HG02943 (cell line): ENCODE measurements around the gene FAM184B.

Experiments
- ATAC-seq: cut with Tn5 transposase; IDR thresholded peaks from one replicate; pipeline ENCODE4 v1.9.1; 2021; ENCODE audit warnings: mild to moderate bottlenecking, low read depth, moderate library complexity; ENCODE audit not compliant: unreplicated experiment

Gene FAM184B

DNA sequence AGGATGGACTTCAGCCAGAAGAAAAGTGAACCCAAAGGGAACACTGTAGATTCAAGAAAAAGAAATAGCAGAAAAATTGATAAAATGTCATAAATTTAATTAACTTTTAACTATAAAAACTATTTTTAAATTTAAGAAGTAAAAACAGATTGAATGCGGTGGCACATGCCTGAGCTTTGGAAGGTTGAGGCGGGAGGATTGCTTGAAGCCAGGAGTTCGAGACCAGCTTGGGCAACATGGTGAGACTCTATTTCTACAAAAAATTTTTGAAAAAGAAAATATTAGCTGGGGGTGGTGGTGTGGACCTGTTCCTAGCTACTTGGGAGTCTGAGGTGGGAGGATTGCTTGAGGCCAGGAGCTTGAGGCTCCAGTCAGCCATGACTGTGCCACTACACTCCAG lies 3.0 kb downstream of the FAM184B start:
- no peak for ATAC-seq

DNA sequence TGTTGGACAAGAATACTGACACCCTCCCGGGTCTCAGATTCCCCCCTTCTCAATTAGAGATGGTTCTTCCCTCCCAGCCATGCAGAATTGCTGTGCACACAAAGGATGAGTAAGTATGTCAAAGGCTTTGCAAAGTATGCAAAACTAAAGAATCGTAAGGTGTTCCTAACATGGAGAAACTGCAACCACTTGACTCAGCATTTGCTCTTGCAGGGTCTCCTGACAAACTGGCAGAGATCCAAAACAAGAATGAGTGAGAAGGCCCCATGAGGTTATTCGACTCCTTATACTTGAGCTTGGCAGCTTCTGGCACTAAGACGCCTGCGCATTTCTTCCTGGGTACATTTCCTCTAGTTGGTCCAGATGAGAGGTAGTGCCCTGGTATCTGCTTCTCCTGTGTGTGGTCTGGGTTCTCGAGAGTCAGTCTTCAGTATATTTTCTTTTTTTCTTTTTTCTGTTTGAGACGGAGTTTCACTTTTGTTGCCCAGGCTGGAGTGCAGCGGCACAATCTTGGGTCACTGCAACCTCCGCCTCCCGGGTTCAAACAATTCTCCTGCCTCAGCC lies 8.2 kb downstream of the FAM184B start:
- ATAC-seq, result no peak

DNA sequence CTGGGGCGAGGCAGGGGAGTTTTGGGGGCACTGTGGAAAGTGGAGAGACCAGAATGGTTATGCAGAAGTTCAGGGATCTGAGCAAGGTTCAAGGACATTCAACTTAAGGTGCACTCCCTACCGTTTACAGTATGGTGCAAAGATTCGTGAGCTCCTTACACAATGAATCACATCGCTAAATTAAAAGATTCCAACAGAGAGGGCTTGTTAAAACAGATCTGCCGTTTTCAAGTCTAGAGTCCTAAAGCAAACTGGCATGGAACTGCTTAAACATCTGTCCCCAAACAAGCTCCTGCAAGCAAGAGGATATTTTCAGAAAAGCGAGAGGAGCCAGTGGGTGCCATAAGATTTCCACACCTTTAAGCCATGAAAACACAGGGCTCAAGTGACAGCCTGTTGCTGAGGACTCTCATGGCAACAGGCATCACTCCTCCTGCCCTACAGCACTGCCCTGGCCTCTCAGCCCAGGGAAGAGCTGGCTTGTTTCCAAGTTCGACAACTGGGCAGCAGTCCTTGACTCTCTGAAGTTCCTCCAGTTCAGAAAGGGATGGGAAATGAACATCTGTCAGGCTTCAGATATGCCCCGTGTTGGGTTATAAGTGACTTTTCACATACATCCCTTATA lies 10.0 kb downstream of the FAM184B start:
- no peak for ATAC-seq

DNA sequence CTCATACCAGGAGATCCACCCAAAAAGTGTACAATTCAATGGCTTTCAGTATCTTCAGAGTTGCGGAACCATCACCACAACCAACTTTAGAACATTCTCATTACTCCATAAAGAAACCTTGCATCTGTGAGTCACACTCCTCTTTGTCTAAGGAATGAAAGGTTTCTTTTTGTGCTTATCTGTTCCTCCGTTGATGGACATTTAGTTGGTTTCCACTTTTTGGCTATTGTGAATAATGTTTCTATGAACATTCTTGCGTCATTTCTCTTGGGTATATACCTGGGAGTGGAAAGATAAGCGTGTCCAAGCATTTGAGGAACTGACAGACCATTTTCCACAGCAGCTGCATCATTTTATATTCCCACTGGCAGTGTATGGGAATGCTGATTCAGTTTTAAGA lies 10.6 kb downstream of the FAM184B start:
- no peak for ATAC-seq

DNA sequence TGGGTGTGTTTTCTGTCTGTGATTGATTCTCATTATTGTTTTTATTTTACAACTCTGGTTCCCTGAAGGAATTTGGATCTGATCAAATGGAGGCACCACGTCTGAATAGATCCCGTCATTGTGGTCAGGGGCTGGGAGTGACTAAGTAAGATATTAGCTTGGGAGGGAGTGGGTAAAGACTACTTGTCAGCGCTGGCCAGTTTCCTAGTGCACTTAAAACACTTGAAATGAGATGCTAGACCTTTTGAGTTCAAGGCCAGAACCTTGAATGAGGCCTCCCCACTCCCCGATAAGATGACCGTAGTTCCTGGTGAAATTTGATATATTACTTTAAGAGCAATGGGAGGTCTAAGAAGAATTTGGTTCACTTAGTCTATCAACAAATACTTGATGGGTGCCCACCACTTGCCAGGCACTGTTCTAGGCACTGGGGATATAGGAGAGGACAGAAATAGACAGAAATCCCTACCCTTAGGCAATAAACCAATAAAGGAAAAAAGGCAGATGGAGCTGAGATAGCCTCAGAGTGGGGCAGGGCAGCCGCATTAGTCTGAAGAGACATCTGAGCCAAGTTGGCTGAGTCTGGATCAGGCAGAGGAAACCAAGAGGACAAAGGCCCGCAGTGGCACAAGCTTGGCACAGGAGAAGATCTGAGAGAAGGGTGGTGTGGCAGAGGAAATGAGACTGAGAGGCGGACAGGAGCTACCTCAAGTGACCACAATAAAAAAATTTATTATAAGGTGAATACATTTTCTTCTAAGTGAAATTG lies 11.8 kb downstream of the FAM184B start:
- no peak for ATAC-seq

DNA sequence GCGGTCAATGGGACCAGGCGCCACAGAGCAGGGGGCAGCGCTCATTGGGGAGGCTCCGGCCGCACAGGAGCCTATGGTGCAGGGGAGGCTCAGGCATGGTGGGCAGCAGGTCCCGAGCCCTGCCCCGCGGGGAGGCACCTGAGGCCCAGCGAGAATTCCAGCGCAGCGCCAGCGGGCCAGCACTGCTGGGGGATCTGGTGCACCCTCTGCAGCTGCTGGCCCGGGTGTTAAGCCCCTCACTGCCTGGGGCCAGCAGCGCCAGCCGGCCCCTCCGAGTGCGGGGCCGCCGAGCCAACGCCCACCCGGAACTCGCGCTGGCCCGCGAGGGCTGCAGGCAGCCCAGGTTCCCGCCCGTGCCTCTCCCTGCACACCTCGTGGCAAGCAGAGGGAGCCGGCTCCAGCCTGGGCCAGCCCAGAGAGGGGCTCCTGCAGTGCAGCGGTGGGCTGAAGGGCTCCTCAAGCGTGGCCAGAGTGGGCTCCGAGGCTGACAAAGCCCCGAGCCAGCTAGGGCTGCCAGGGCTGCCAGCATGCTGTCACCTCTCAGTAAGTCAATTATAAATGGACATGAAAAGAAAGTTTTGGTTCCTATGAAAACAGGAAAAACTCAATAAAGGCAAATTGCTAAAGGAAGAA lies 14.5 kb downstream of the FAM184B start:
- ATAC-seq, result no peak

DNA sequence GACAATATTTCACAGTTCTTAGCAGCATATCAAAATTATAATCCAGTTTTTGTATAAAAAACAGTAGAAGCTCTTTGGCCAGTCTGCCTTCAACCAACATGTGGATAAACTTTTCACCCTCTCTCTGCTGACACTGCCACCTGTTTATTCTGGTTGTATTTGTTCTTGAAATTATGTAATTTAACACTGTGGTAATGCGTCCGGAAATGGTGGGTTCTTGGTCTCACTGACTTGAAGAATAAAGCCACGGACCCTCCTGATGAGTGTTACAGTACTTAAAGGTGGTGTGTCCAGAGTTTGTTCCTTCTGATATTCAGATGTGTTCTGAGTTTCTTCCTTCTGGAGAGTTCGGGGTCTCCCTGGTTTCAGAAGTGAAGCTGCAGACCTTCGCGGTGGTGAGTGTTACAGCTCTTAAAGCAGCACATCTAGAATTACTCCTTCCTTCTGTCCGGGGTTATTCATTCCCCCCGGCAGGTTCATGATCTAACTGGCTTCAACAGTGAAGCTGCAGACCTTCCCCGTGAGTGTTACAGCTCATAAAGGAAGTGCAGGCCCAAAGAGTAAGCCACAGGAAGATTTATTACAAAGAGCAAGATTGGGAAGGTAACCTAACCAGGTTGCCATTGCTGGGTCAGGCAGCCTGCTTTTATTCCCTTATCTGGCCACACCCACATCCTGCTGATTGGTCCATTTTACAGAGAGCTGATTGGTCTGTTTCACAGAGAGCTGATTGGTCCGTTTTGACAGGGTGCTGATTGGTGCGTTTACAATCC lies 15.7 kb downstream of the FAM184B start:
- no peak for ATAC-seq

DNA sequence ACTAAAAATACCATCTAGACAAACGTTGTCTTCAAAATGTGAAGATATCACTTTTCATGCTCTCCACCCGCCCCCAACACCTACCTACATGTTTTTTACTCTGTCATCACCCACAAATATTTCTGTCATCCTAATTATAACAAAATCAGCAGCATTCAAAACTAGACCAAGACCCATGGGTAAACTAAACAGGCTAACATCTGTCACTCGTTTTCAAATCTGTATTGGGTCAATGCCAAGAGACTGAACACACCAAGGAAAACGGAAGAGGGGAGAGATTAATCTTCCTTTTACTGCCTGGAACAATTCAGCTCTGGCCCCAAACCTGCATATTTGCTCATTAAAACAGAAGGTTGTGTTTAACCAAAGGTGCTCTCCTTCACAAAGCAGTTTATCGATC lies 17.5 kb downstream of the FAM184B start:
- no peak for ATAC-seq

DNA sequence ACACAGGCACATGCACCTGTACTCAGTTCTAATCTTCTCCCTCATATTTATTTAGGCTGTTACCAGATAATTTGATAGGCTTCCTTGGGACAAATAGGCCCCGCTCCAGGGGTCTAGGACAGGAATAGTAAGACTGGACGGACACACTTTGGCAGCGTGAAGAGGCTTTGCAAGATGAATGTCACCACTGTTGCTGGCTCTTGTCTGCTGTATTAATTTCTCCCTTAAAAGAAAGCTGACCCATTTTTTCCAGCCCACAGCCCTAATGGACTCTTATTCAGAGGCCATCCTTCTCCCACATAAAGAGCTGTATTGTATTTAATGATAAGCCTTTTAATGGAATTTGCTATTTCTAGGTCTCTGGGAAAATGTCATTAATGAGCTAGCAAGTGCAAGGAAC lies 18.0 kb downstream of the FAM184B start:
- ATAC-seq, result no peak

DNA sequence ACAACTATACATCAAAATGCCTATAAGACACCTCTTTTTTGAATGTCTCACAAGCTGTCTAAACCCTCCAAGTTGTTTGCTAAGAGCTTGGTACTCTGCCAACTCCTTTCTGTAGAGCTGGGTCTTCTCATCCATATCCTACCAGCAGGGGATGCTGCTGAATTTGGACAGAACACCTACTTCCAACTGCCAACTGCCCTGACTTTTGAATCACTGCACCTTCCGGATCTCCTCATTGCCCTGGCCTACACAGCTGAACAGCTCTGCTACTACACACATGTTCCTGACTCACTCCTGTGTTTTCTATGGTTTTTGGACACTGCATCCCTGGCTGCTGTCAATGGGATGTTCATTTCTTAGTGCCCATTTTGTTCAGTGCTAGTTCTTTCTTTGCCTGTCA lies 18.7 kb downstream of the FAM184B start:
- ATAC-seq, result no peak

DNA sequence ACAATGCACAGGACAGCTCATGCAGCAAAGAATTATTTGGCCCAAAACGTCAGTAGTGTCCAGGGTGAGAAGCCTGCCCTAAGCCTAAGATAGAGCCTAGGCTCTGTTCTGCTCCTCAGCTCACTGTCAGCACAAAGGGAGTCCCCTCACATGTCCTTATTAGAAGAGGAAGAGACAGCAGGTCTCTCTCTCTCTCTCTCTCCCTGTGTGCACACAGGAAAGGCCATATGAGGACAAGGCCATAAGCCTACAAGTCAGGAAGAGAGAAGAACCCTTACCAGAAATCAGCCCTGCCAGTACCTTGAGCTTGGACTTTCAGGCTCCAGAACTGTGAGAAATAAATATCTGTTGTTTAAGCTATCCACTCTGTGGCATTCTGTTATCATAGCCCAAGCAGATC lies 20.4 kb downstream of the FAM184B start:
- ATAC-seq, result no peak

DNA sequence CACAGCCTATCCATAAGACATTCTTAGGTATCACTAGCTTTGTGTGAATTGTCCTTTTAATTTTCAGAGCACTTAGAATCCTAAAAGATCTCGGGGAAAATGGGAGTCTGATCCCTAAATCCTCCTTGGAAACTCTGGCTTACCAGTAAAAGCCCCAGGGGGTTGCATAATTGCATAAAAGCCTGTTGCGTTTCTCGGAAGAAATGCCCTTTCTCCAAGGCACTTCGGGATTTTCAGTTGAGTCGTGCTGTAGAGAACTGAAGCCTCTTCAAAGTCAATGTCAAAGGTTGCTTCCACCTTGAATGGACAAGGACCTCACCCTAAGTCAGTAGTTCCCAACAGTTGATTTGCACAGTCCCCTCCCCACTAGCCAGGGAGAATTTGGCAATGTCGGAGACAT lies 20.8 kb downstream of the FAM184B start:
- ATAC-seq, result no peak

DNA sequence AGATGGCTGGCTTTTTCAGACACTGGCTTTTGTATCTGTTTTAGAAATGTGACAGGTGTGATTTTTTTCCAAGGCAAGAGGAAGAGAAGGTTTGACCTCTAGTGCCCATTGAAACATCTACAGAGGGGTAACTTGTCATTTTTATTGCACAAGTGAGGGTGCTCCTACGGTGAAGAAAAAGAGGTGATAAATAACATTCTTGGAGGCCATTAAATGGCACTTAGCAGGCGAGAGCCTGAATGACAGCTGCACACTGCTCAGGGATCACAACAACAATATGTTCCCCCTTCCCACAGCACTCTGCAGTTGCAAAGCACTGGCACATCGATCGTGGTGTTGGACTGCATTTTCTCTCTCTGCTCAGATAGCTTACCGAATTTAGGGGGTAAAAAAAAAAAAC lies 22.9 kb downstream of the FAM184B start:
- no peak for ATAC-seq

DNA sequence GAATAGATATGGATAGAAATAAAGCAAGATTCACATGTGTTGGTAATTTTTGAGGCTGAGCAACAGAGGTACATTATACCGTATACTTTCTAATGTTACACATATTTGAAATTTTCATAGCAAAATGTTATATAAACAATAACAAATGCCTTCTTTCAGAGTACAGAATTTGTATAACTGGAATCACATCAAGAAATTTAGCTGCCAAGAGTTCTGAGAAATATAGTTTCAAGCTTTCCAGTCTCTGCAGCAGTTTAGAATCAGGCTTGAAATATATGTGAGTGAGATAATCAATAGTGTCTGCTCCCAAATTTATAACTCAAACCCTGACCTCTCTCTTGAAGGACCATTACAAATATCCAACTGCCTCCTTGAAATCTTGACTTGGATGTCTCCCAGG lies 23.8 kb downstream of the FAM184B start:
- no peak for ATAC-seq

DNA sequence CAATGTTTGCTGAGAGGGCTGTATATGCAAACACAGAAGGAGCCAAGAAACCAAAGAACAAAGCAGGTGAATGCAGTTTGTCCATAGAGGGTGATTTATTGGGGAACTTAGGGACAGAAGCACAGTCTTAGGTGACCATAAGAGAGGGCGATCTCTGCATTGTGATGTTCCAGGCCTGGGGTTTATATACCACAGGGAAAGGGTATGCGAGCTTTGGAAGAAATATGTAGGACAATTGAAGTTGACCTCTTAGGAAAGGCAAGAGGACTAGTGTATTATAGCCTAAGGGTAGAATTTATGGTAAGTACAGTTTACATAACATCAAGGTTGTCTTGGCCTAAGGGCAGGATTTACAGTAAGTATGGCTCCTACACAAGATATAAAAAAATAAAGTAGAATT lies 27.8 kb downstream of the FAM184B start:
- ATAC-seq, result no peak

DNA sequence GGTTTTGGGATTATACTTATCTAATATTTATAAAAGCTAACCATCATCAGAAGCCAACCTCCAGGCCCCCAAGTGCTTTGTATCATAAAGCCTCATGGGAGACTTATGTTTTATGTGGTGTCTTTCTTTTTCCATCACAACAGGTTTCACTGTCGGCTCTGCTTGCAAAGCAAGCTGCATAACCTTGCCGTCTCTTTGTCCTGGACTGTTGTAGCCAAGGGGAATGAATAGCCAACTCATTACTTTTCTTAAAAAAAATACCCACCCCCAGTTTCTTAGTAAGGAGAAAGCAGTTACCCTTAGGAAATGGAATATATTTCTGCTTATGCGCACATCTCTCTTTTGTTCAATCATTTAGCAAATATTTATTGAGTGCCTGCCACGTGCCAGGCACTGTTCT lies 40.7 kb downstream of the FAM184B start:
- no peak for ATAC-seq

DNA sequence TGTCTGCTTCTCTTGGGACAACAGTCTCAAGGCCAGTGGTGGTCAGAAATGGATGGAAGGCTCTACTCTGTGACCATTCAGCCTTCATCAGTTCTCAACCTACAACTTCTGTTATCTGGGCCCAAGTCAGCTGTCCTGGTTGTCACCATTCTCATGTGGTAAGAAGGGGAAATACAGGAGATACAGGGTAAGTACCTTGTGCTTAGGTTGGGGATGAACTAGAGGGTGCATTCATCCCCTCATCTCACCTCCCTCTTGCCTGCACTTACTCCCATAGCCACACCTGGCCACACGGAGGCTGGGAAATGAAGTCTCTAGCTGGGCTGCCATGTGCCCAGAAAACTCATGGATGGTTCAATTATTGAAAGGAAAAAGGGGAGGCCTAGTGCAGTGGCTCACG lies 44.9 kb downstream of the FAM184B start:
- no peak for ATAC-seq

DNA sequence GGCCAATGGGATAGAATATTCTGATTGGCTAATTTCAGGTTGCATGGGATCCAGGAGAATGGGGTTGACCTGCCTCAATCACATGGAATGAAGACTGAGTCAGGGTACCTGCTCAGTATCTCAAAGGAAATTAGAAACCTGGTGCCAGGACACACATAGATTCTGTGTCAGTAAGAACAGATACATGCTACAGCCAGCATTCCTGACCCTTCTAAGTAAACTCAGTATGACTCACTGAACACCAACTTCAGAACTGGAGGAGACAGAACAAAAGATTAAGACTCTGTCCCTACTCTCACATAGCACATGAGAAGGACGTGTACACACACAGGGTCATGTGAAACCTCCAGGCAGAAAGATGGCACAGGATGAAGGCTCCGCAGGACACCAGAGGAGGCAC lies 54.5 kb downstream of the FAM184B start:
- no peak for ATAC-seq

DNA sequence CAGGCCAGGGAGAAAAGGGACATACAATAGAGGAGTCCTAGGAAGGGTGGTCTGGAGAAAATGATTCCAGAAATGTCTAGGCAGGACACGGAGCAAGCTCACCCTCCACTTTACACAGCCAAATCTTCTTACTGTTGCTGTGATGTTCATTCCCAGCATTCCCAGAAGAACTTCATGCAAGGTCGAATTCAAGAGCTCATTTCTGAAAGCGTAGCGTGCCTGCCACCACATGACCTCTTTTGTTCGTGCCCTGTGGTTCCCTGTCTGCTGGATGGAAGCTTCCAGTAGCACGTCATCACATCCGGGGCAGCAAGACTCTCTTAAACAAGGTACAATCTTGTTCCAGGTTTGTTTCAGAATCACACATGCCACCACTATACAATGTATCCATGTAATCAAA lies 57.8 kb downstream of the FAM184B start:
- ATAC-seq, result no peak

DNA sequence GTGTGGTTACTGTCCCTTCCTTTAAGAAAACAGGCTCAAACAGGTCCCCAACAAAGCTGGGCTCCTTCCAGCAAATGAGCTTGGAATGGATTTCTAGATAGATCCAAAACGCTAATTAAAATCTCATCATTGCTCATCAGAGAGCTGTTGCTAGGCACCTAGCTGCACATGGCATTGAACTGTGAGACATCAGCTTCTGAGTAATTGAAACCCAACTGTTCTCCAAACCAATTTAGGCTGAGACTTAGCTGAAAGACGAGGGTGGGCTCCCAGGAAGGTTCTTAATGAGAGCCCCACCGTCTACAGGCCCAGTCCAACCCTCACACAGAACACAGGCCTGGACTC lies 59.1 kb downstream of the FAM184B start:
- ATAC-seq, result no peak
